K562 (cell line): ENCODE data around the gene ATXN1. TPM values are rescaled to one million over a fixed set of nuclear protein-coding genes. Genes with fewer than 3 reads are reported as not detected.

Experiments
- ATAC-seq: fragments of 200-7000 bp; cut with Tn5 transposase; 3 replicates; pipeline ENCODE4 v1.9.1; 2020; ENCODE audit warnings: moderate library complexity
- BruUV-seq: library from RNA; stranded (reverse); fragments of 400-500 nt; replicated peaks from 2 replicates; lab custom pipeline; 2021; lab: Mats Ljungman, UMichigan
- CTCF ChIA-PET: fragments of 300-600 bp; formaldehyde crosslinking; extraction: SDS; loops from one replicate; lab custom pipeline; 2021; ENCODE audit warnings: low intra/inter-chr PET ratio; lab: Yijun Ruan, JAX
- POLR2A ChIA-PET: fragments of 300-600, 350-650 bp; sonication (Branson Sonifier 250); formaldehyde crosslinking; extraction: SDS; loops from one replicate; lab custom pipeline; 2021; ENCODE audit warnings: antibody characterized with exemption, inconsistent platforms; lab: Yijun Ruan, JAX
- DNase-seq, 4 experiments: peaks; one replicate each; pipeline versions ENCODE4 v3.0.0 to v3.0.0-alpha.2; 2011 to 2018; ENCODE audit warnings: low spot score in 3 of 4, mixed read lengths in 3 of 4; ENCODE audit errors: extremely low read depth in 1 of 4
- FAIRE-seq: peaks from 2 replicates; lab custom pipeline; 2011; peaks lifted over from hg19 to GRCh38; lab: Jason Lieb, UNC
- H2AFZ ChIP-seq: 2 replicates; pipeline ENCODE4 v1.6.0; 2011; ENCODE audit warnings: low read depth, low read length, control low read depth, inconsistent platforms
- H3K27ac ChIP-seq: fragments of 200-600 bp; 3 replicates; pipeline ENCODE4 v1.8.0; 2011; ENCODE audit warnings: low read depth, mild to moderate bottlenecking, control low read depth, inconsistent platforms, low read length, moderate library complexity, mixed read lengths; ENCODE audit errors: extremely low read depth
- H3K27me3 ChIP-seq, 2 experiments: fragments of 300-600 bp in 1 of 2; 2 replicates in 1 of 2; 3 replicates in 1 of 2; pipeline versions ENCODE4 v1.6.0 to v1.8.0; 2011; ENCODE audit warnings: inconsistent platforms in 2 of 2, low read length in 2 of 2, mild to moderate bottlenecking in 1 of 2, mixed read lengths in 1 of 2, moderate library complexity in 1 of 2; ENCODE audit not compliant: control insufficient read depth in 2 of 2, insufficient read depth in 2 of 2
- H3K36me3 ChIP-seq: fragments of 300-600 bp; 3 replicates; pipeline ENCODE4 v1.8.0; 2011; ENCODE audit warnings: mild to moderate bottlenecking, low read length, inconsistent platforms; ENCODE audit not compliant: control insufficient read depth, insufficient read depth
- H3K4me1 ChIP-seq, 2 experiments: fragments of 200-600 bp in 1 of 2; replicated peaks in 1 of 2; 2 replicates in 1 of 2; 3 replicates in 1 of 2; pipeline versions ENCODE4 v1.5.1 to v1.8.0; 2011; ENCODE audit warnings: inconsistent platforms in 2 of 2, low read length in 2 of 2, mild to moderate bottlenecking in 1 of 2, mixed read lengths in 1 of 2, moderate library complexity in 1 of 2; ENCODE audit not compliant: control insufficient read depth in 2 of 2, insufficient read depth in 2 of 2
- H3K4me2 ChIP-seq: 2 replicates; pipeline ENCODE4 v1.6.1; 2011; ENCODE audit warnings: low read length, control low read depth, inconsistent platforms, mixed read lengths; ENCODE audit not compliant: insufficient read depth
- H3K4me3 ChIP-seq: fragments of 200-600 bp; sonication (generic), shearing (Covaris generic); 2 replicates; pipeline ENCODE4 v1.5.1; 2016; ENCODE audit warnings: control low read depth, inconsistent platforms
- H3K79me2 ChIP-seq: fragments of 200-600 bp; 3 replicates; pipeline ENCODE4 v1.8.0; 2011; ENCODE audit warnings: low read length, inconsistent platforms; ENCODE audit not compliant: control insufficient read depth, insufficient read depth
- H3K9ac ChIP-seq, 2 experiments: 2 replicates each; pipeline versions ENCODE4 v1.6.0 to v1.6.1; 2011; ENCODE audit warnings: low read depth in 2 of 2, low read length in 2 of 2, control low read depth in 1 of 2, inconsistent platforms in 1 of 2, mild to moderate bottlenecking in 1 of 2, mixed read lengths in 1 of 2; ENCODE audit not compliant: insufficient read depth in 1 of 2
- H3K9me1 ChIP-seq: one replicate; pipeline ENCODE4 v1.6.0; 2011; ENCODE audit warnings: inconsistent platforms, mild to moderate bottlenecking, low read length, moderate library complexity; ENCODE audit not compliant: control insufficient read depth, insufficient read depth
- H3K9me3 ChIP-seq: replicated peaks from 2 replicates; pipeline ENCODE4 v1.5.1; 2011; ENCODE audit warnings: low read depth, low read length, inconsistent platforms; ENCODE audit not compliant: control insufficient read depth, insufficient read depth
- H4K20me1 ChIP-seq: replicated peaks from 2 replicates; pipeline ENCODE4 v1.6.1; 2011; ENCODE audit warnings: low read length, inconsistent platforms, mixed read lengths; ENCODE audit not compliant: control insufficient read depth, insufficient read depth
- EHMT2 ChIP-seq: fragments of 450-650 bp; IDR thresholded peaks from 2 replicates; pipeline ENCODE4 v1.6.1; 2018; ENCODE audit warnings: antibody characterized with exemption
- PBX2 ChIP-seq, 2 experiments: IDR thresholded peaks in 1 of 2; conservative IDR thresholded peaks in 1 of 2; 2 replicates each; pipeline ENCODE4 v1.6.1; 2016; ENCODE audit warnings: low read depth in 2 of 2, mild to moderate bottlenecking in 1 of 2, missing compliant biosample characterization in 1 of 2, missing genetic modification characterization in 1 of 2, moderate library complexity in 1 of 2
- ZBTB40 ChIP-seq, 2 experiments: fragments of 450-650 bp in 1 of 2; sonication (generic) in 1 of 2; formaldehyde crosslinking in 1 of 2; IDR thresholded peaks; 2 replicates each; pipeline versions ENCODE4 v1.7.1 to v1.9.0; 2016 to 2022; ENCODE audit warnings: inconsistent platforms in 1 of 2, mild to moderate bottlenecking in 1 of 2, missing genetic modification reagents in 1 of 2
- ZNF347 ChIP-seq: fragments of 450-650 bp; formaldehyde crosslinking; IDR thresholded peaks from 2 replicates; pipeline ENCODE4 v1.4.0; 2020; ENCODE audit warnings: low read depth, mild to moderate bottlenecking, moderate library complexity
- WGBS: fragments of 100-300 bp; shearing (Covaris generic); methylation state at CpG from one replicate; pipeline ENCODE4 v1.1.6; 2016; ENCODE audit warnings: low coverage, mixed read lengths; ENCODE audit not compliant: insufficient coverage; ENCODE audit errors: missing lambda C conversion rate; 5-methylcytosine and 5-hydroxymethylcytosine counted together
- in situ Hi-C: fragments of 300-500 bp; cut with MboI; formaldehyde crosslinking; loops from 4 replicates; pipeline ENCODE4 v1.15.0; 2018; ENCODE audit warnings: inconsistent platforms, mixed read lengths
- intact Hi-C: fragments of 100-400 bp; cut with micrococcal nuclease; formaldehyde crosslinking; loops from 2 replicates; pipeline ENCODE4 v1.14.2; 2022
- polyA plus RNA-seq, 8 experiments: library from polyadenylated mRNA; depleted of rRNA in 4 of 8; stranded (reverse) in 5 of 8; unstranded in 3 of 8; fragments of >200 nt; fragmentation: Nextera tagmentation in 2 of 8; fragmentation: Illumina TruSeq in 1 of 8; extraction: Ambion mirVana in 2 of 8; extraction: Trizol in 1 of 8; gene quantifications; 2 replicates each; pipeline versions ENCODE4 v1.2.1 to v1.2.3, GENCODE V29; 2011 to 2014; ENCODE audit warnings: inconsistent platforms in 1 of 8, missing spikeins in 1 of 8
- total RNA-seq, 7 experiments: library from RNA; depleted of rRNA in 6 of 7; stranded (reverse); fragments of >200 nt in 6 of 7; fragmentation: Illumina TruSeq in 2 of 7; extraction: Trizol in 2 of 7; gene quantifications; 2 replicates each; pipeline versions ENCODE4 v1.2.1 to v1.2.3, GENCODE V29; 2011 to 2021; ENCODE audit warnings: low replicate concordance in 1 of 7

ATXN1 gene
- total and polyA plus RNA-seq, 9 of the 15 experiments (the other 6 are each of a cell fraction or from before 2014, with no cell fraction given) = under 0.01 to 1.2 (median 0.58) TPM

DNA sequence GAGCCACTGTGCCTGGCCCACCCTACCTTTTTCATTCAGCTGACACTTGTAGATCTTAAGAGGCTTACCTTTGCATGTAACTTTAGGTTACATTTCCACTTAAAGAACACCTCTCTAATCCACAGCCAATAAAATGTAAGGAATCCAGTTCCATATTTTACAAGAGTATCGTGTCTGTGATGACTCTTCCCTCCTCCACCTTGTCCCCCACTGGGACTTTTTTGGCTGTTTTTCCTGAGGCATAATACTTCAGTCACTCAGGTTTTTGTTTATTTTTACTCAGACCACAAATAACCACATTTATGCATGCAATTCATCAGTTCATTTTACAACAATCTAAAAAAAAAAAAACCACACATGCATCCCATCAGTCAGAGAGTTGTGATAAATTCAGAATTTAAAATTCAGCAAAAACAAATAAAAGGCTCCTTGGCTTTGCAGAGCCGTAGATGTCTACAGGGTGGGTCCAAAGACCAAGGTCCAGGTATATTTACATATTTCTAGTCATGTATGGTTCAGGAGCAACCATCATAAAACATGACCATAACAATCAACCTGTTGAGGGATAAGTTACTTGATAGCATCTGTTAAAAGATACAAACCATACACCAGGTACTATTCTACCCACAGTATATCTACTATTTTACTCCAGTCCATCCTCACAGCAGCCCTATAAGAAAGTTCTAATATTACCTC lies 9.9 kb downstream of the ATXN1 start:
- CTCF ChIA-PET = no interaction called here
- peaks cover 27% of the 10 kb centered on the region for H3K79me2 ChIP-seq
- H4K20me1 ChIP-seq = no peaks in the 10 kb centered on the region
- H2AFZ ChIP-seq = no peak overlapping the region
- in situ Hi-C loops (no loop called here), intact Hi-C loops (no loop called here)
- H3K9me3 ChIP-seq = no peaks in the 10 kb centered on the region
- BruUV-seq = no TSS peak
- H3K27ac ChIP-seq = no peak overlapping the region
- no peak overlapping the region for H3K4me2 ChIP-seq
- 0% methylated on average over 2 of the region's 2 CpGs for WGBS
- no peak for DNase-seq
- no peak for ATAC-seq
- no peaks in the 10 kb centered on the region; a peak in 1 of 5 replicates for H3K27me3 ChIP-seq
- POLR2A ChIA-PET = no interaction called here
- H3K36me3 ChIP-seq = no peaks in the 10 kb centered on the region
- H3K9ac ChIP-seq = no peak overlapping the region
- H3K4me1 ChIP-seq = no peaks in the 10 kb centered on the region; a peak in 1 of 5 replicates
- no peak for FAIRE-seq
- H3K9me1 ChIP-seq = no peaks in the 10 kb centered on the region
- no peak overlapping the region for H3K4me3 ChIP-seq
- no peak for TF ChIP-seq PBX2 (CRISPR knock-in tag; IDR thresholded peaks at IDR 0.05; ENCODE audit: low read depth)
- TF ChIP-seq PBX2 (tag; conservative IDR thresholded peaks at IDR 0.05; ENCODE audit: low read depth) = no peak
- TF ChIP-seq EHMT2 = no peak
- no peak for TF ChIP-seq ZNF347 (CRISPR knock-in tag)
- TF ChIP-seq ZBTB40 (IDR thresholded peaks at IDR 0.05) = no peak
- TF ChIP-seq ZBTB40 (CRISPR knock-in tag; IDR thresholded peaks at IDR 0.05) = no peak
